Upper lobe of left lung (tissue), 6 donors: Measurements from ENCODE around the gene ERMAP. TPM values are rescaled to one million over a fixed set of nuclear protein-coding genes. Genes with fewer than 3 reads are reported as not detected.

Experiments used
- ATAC-seq, 2 donors: fragments of 200-7000 bp; cut with Tn5 transposase; one replicate each; pipeline ENCODE4 v1.9.1; 2022; ENCODE audit warnings: mild to moderate bottlenecking in 2 of 2, moderate library complexity in 2 of 2; ENCODE audit not compliant: low FRiP score in 2 of 2
- DNase-seq, 2 donors: peaks; one replicate each; pipeline ENCODE4 v3.0.0-alpha.2; 2019 to 2020
- H3K27ac ChIP-seq, 4 donors: fragments of 200-600 bp; sonication (generic); one replicate each; pipeline ENCODE4 v1.5.1; 2016 to 2019
- H3K27me3 ChIP-seq, 4 donors: fragments of 200-600 bp; sonication (generic); one replicate each; pipeline ENCODE4 v1.5.1; 2017 to 2019
- H3K36me3 ChIP-seq, 4 donors: fragments of 200-600 bp; sonication (generic); one replicate each; pipeline ENCODE4 v1.5.1; 2016 to 2019
- H3K4me1 ChIP-seq, 4 donors: fragments of 200-600 bp; sonication (generic); one replicate each; pipeline ENCODE4 v1.5.1; 2018 to 2019
- H3K4me3 ChIP-seq, 4 donors: fragments of 200-600 bp; sonication (generic); one replicate each; pipeline ENCODE4 v1.5.1; 2017 to 2019; ENCODE audit warnings: mild to moderate bottlenecking in 2 of 4, moderate library complexity in 1 of 4
- H3K9me3 ChIP-seq, 4 donors: fragments of 200-600 bp; sonication (generic); one replicate each; pipeline ENCODE4 v1.5.1; 2018 to 2019
- CTCF ChIP-seq, 6 experiments: fragments of 450-650 bp in 4 of 6; fragments of 200-600 bp in 2 of 6; sonication (generic) in 2 of 6; IDR thresholded peaks; one replicate each; pipeline ENCODE4 v1.5.1; 2016 to 2019; ENCODE audit warnings: antibody characterized with exemption in 6 of 6
- EP300 ChIP-seq, 4 donors: sonication (generic); formaldehyde crosslinking; IDR thresholded peaks; one replicate each; pipeline ENCODE4 v1.5.1; 2017; ENCODE audit warnings: antibody characterized with exemption in 4 of 4, control low read depth in 2 of 4
- POLR2A ChIP-seq, 4 donors: fragments of 450-650 bp; IDR thresholded peaks; one replicate each; pipeline ENCODE4 v1.5.1; 2016 to 2017; ENCODE audit warnings: antibody characterized with exemption in 4 of 4, mild to moderate bottlenecking in 2 of 4
- POLR2AphosphoS5 ChIP-seq, 2 donors: sonication (generic); formaldehyde crosslinking; IDR thresholded peaks; one replicate each; pipeline ENCODE4 v1.5.1; 2017; ENCODE audit warnings: antibody characterized with exemption in 2 of 2
- WGBS, 2 donors: methylation state at CpG; one replicate each; pipeline ENCODE4 v1.1.5; 2017 to 2018; 5-methylcytosine and 5-hydroxymethylcytosine counted together
- total RNA-seq, 6 donors: library from RNA; depleted of rRNA in 4 of 6; stranded (reverse); fragments of >200 nt in 4 of 6; gene quantifications; one replicate each; pipeline versions ENCODE4 v1.1.0 to v1.2.1, GENCODE V29; 2016 to 2021
- donor health status: DM: no; HTN: no; CAD: no; lungs with moderate emphysema.
- donor health status: DM: no; HTN: yes; CAD: no; lungs with severe emphysema.

The ERMAP gene
- total RNA-seq, 6 donors from 2014 or later, result 11.6 to 41.9 (median 14.9) TPM

- no peak overlapping the region for H3K4me3 ChIP-seq
- 65 to 68% methylated on average over 2 of the region's 2 CpGs for WGBS, 2 donors
- H3K4me1 ChIP-seq, result peaks cover 10 to 15% (median 11%) of the 10 kb centered on the region in 4 donors
- TF ChIP-seq EP300 (IDR thresholded peaks at IDR 0.05), result no peak
- no peak for TF ChIP-seq POLR2AphosphoS5 (IDR thresholded peaks at IDR 0.05)
- no peak for TF ChIP-seq CTCF (IDR thresholded peaks at IDR 0.05)
- TF ChIP-seq POLR2A (IDR thresholded peaks at IDR 0.05), result no peak
- no peak overlapping the region for H3K27ac ChIP-seq
- H3K9me3 ChIP-seq, result no peaks in the 10 kb centered on the region
- H3K27me3 ChIP-seq, result no peaks in the 10 kb centered on the region
- no peaks in the 10 kb centered on the region for H3K36me3 ChIP-seq
- no peak for DNase-seq
- ATAC-seq, result no peak
These were observed 6.0 kb downstream of the ERMAP start for GRCh38 chr1:42822800-42823392.

- whole genome bisulfite sequencing, 2 donors, result 92 to 95% methylated on average over 4 of the region's 4 CpGs
- Histone ChIP-seq H3K27me3 (no peaks in the 10 kb centered on the region), H3K36me3 (peaks cover 0 to 4% (median 1%) of the 10 kb centered on the region in 4 donors), H3K27ac (no peak overlapping the region), H3K4me1 (peaks cover 4 to 12% (median 7%) of the 10 kb centered on the region in 4 donors), H3K4me3 (no peak overlapping the region), H3K9me3 (no peaks in the 10 kb centered on the region)
- DNase-seq (no peak), ATAC-seq (no peak)
- TF ChIP-seq POLR2AphosphoS5 (IDR thresholded peaks at IDR 0.05), result no peak
- no peak for TF ChIP-seq EP300 (IDR thresholded peaks at IDR 0.05)
- no peak for TF ChIP-seq POLR2A (IDR thresholded peaks at IDR 0.05)
- TF ChIP-seq CTCF (IDR thresholded peaks at IDR 0.05), result no peak
These were observed 7.6 kb downstream of the ERMAP start for GRCh38 chr1:42824481-42825035.

- 82 to 90% methylated on average over 10 of the region's 10 CpGs for WGBS, 2 donors
- no peaks in the 10 kb centered on the region for H3K9me3 ChIP-seq
- TF ChIP-seq POLR2A (IDR thresholded peaks at IDR 0.05) (no peak), POLR2AphosphoS5 (IDR thresholded peaks at IDR 0.05) (no peak), EP300 (IDR thresholded peaks at IDR 0.05) (no peak), CTCF (IDR thresholded peaks at IDR 0.05) (no peak)
- ATAC-seq, result no peak
- no peak overlapping the region for H3K27ac ChIP-seq
- no peaks in the 10 kb centered on the region for H3K27me3 ChIP-seq
- H3K4me1 ChIP-seq, result peaks cover 4 to 12% (median 7%) of the 10 kb centered on the region in 4 donors
- no peak overlapping the region for H3K4me3 ChIP-seq
- peaks cover 0 to 6% (median 5%) of the 10 kb centered on the region in 4 donors for H3K36me3 ChIP-seq
- DNase-seq, result no peak
These were observed 8.3 kb downstream of the ERMAP start for GRCh38 chr1:42825036-42825851.

GRCh38 chr1:42830631-42831030 lies 13.7 kb downstream of the ERMAP start:
- ATAC-seq, result no peak
- no peaks in the 10 kb centered on the region for H3K4me1 ChIP-seq
- WGBS, 2 donors, result 88 to 95% methylated on average over 16 to 17 of the region's 17 CpGs
- no peaks in the 10 kb centered on the region for H3K9me3 ChIP-seq
- no peak overlapping the region for H3K4me3 ChIP-seq
- no peak overlapping the region for H3K27ac ChIP-seq
- peaks cover 0 to 15% (median 8%) of the 10 kb centered on the region in 4 donors for H3K36me3 ChIP-seq
- no peaks in the 10 kb centered on the region for H3K27me3 ChIP-seq
- DNase-seq, result peak in 1 of 2 donors; percentile 24
- TF ChIP-seq POLR2A (IDR thresholded peaks at IDR 0.05) (no peak), CTCF (IDR thresholded peaks at IDR 0.05) (no peak), EP300 (IDR thresholded peaks at IDR 0.05) (no peak), POLR2AphosphoS5 (IDR thresholded peaks at IDR 0.05) (no peak)
